ENCODE data around the gene GPR18.

The GPR18 gene

GRCh38 chr13:99277629-99278028 lies 19.4 kb upstream of the GPR18 start:
- TF ChIP-seq CTCF (IDR thresholded peaks at IDR 0.05; ENCODE audit: low read depth, low read length, missing control alignments): no peak
- no peak for DNase-seq (ENCODE audit: low read depth)
- H3K4me3 ChIP-seq (ENCODE audit: low read depth, low read length): no peak overlapping the region

- TF ChIP-seq CTCF (IDR thresholded peaks at IDR 0.05; ENCODE audit: low read depth, low read length, missing control alignments): no peak
- H3K4me3 ChIP-seq (ENCODE audit: low read depth, low read length): no peak overlapping the region
- DNase-seq (ENCODE audit: low read depth): no peak
These were observed 18.5 kb upstream of the GPR18 start for GRCh38 chr13:99276706-99277105.

- no peak for TF ChIP-seq CTCF (IDR thresholded peaks at IDR 0.05; ENCODE audit: low read depth, low read length, missing control alignments)
- no peak for DNase-seq (ENCODE audit: low read depth)
These were observed 16.9 kb upstream of the GPR18 start for GRCh38 chr13:99275093-99275469.

GRCh38 chr13:99273128-99273527 lies 14.9 kb upstream of the GPR18 start:
- no peak for TF ChIP-seq CTCF (IDR thresholded peaks at IDR 0.05; ENCODE audit: low read depth, low read length, missing control alignments)
- DNase-seq (ENCODE audit: low read depth): no peak
- no peak overlapping the region for H3K4me3 ChIP-seq (ENCODE audit: low read depth, low read length)

More at GRCh38 chr13:99275093-99275469, 16.9 kb upstream of the GPR18 start:
- H3K4me3 ChIP-seq (ENCODE audit: low read depth, low read length): no peak overlapping the region

GRCh38 chr13:99272481-99272880 lies 14.3 kb upstream of the GPR18 start:
- no peak for DNase-seq (ENCODE audit: low read depth)
- TF ChIP-seq CTCF (IDR thresholded peaks at IDR 0.05; ENCODE audit: low read depth, low read length, missing control alignments): no peak
- no peak overlapping the region for H3K4me3 ChIP-seq (ENCODE audit: low read depth, low read length)

- no peak for TF ChIP-seq CTCF (IDR thresholded peaks at IDR 0.05; ENCODE audit: low read depth, low read length, missing control alignments)
- DNase-seq (ENCODE audit: low read depth): no peak
- no peak overlapping the region for H3K4me3 ChIP-seq (ENCODE audit: low read depth, low read length)
These were observed 13.1 kb upstream of the GPR18 start for GRCh38 chr13:99271249-99271648.

- TF ChIP-seq CTCF (IDR thresholded peaks at IDR 0.05; ENCODE audit: low read depth, low read length, missing control alignments): no peak
- H3K4me3 ChIP-seq (ENCODE audit: low read depth, low read length): no peak overlapping the region
- no peak for DNase-seq (ENCODE audit: low read depth)
These were observed 12.3 kb upstream of the GPR18 start for GRCh38 chr13:99270518-99270917.
